GM20431 (cell line): ENCODE data around the gene SLCO2B1.

ENCODE experiments used
- in situ Hi-C: fragments of 300-500 bp; cut with MseI, MboI; formaldehyde crosslinking; loops from one replicate; pipeline ENCODE4 v1.15.0; 2020; ENCODE audit warnings: low sequenced_read_pairs; ENCODE audit not compliant: unreplicated experiment

SLCO2B1 gene

DNA sequence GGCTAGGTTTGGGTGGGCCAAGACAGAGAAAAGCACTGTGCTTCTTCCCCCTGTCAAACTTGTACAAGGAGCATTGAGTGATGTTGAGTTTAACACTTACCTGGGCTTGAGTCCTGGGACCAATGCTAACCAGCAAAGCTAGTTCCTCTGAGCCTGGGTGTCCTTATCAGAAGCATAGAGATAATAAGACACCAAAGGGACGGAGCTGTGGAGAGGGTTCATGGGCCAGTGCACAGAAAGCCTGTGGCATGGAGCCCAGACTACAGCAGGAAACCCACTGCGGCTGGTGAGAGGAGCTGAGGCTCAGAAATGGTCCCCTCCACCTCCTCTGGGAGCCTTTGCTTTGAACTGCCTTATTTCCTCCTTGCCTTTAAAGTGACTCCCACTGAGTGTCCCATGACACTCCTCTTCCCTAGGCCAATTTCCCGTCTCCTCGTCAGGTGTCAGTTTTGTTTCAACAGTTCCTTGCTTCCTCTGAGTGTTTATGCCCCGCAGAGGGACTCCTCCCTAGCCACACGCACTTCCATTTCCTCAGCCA, 9.4 kb downstream of the SLCO2B1 start:
- in situ Hi-C loops: no loop called here

- in situ Hi-C loops: no loop called here
Observed at GRCh38 chr11:75160880-75161279, 10.0 kb downstream of the SLCO2B1 start.

GRCh38 chr11:75161506-75162095, 10.7 kb downstream of the SLCO2B1 start:
- in situ Hi-C loops: no loop called here

GRCh38 chr11:75162954-75163353, 12.0 kb downstream of the SLCO2B1 start:
- in situ Hi-C loops: no loop called here

DNA sequence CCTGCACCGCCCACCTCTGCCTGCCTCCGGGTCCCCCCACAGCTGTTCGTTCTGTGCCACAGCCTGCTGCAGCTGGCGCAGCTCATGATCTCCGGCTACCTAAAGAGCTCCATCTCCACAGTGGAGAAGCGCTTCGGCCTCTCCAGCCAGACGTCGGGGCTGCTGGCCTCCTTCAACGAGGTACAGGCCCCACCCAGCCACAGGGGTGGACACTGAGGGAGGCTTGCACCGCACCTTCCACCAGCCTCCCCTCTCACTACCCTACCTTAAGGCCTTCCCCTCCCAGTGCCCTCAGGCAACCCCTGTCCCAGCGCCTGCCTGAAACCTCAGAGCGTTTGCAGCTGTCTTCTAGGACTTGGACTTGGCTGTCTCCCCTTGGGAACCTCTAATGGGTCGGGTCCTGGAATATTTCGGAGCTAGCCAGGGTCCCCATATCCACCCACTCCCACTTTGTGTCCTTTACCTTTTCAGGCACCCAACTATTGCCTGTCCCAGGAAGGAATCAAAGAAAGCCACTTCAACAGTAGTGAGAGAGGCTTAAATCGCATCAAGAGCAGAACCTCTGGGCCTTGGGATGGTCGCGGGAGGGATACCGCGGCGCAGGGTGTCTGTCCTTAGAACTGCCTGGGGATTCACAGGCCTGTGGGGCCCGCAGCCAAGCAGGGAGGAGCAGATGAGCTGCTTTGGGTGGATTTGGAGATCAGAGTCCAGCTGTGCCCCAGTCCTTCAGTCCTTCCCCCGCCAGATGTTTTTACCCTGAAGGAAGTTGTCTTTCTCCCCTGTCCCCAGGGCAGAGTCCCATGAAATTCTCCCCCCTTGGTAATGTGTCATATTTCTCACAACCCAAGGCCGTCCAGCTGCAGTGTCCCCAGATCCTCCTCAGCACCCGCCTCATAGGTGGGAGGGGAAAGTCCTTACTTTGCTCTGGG, 13.3 kb downstream of the SLCO2B1 start:
- in situ Hi-C loops: no loop called here

DNA sequence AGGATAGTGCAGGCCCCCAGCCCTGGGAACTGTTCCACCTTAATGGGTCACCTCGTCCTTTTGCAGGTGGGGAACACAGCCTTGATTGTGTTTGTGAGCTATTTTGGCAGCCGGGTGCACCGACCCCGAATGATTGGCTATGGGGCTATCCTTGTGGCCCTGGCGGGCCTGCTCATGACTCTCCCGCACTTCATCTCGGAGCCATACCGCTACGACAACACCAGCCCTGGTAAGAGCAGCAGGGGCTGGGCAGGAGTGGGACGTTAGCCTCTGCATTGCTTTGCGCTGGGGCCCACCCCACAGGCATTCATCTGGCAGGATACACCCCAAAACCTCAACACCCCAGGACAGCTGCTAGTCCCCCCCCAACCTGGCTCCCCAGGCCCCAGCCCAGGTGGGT, 14.8 kb downstream of the SLCO2B1 start:
- in situ Hi-C loops: no loop called here

GRCh38 chr11:75166791-75167190, 15.9 kb downstream of the SLCO2B1 start:
- in situ Hi-C loops: no loop called here

- in situ Hi-C loops: no loop called here
Observed at GRCh38 chr11:75167617-75168016, 16.7 kb downstream of the SLCO2B1 start.

DNA sequence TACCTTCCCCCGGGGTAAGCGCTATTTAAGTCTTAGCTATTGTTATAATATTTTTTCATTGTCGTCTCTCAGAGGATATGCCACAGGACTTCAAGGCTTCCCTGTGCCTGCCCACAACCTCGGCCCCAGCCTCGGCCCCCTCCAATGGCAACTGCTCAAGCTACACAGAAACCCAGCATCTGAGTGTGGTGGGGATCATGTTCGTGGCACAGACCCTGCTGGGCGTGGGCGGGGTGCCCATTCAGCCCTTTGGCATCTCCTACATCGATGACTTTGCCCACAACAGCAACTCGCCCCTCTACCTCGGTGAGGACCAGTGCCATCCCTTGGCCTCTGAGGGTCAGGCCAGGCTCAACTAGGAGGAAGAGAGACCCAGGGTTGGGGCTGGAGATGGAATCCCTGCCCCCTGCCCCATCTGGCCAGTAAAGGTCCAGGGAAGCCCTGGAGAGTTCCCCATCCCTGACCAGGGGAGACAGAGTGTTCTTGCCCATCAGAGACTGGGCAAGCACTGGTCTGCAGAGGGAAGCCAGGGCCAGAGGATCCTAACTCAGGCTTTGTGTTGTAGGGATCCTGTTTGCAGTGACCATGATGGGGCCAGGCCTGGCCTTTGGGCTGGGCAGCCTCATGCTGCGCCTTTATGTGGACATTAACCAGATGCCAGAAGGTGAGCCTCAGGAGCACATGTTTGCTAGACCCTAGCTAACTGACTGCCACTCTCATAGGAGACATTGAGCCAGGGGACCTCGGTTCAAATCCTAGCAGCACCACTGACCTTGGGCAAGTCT, 18.4 kb downstream of the SLCO2B1 start:
- in situ Hi-C loops: no loop called here

GRCh38 chr11:75170516-75171201, 19.8 kb downstream of the SLCO2B1 start:
- in situ Hi-C loops: no loop called here

DNA sequence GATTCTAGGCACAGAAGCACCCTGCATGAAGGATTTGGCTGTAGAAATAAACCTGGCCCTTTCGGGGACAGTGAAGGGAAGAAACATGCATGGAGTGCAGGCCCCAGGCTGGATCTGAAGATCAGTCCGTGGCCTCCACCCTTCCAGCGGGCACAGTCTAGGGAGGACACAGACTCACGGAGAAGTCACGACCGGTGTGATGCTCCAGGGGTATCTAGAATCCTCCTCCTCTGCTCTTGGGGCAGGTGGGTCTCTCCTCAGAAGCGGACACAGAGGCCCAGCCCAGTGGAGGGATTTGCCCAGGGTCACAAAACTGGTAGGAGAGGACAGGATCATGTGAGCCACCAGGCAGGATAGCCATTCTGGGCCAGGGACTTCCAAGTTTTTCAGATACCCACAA, 22.4 kb downstream of the SLCO2B1 start:
- in situ Hi-C loops: no loop called here

DNA sequence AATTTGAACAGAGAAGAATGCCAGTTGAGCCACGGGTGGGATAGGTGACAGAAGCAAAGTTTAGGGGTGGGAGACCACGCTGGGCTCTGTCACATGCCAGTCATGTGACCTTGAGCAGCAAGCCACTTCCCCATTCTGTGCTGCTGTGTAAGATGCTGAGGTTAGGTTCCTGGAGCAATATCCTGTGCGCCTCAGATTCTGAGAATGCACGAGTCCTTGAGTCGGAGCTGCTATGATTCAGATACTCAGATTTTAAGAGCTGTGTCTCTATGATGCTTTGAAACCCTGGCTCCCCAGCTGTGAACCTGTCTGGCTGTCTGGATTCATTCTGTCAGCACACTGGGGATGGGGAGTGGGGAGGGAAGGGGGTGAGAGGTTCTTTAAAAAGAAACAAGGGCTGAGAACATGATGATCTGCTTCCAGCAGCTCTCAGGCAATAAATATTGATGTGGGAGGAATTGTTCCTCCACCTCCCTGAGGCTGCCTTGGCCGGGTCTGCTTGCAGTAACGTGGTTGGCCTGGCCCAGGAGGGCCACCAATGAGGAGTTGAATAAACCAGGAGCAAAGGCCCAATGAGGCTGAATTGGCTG, 24.0 kb downstream of the SLCO2B1 start:
- in situ Hi-C loops: no loop called here

GRCh38 chr11:75182664-75183063, 31.8 kb downstream of the SLCO2B1 start:
- in situ Hi-C loops: no loop called here

DNA sequence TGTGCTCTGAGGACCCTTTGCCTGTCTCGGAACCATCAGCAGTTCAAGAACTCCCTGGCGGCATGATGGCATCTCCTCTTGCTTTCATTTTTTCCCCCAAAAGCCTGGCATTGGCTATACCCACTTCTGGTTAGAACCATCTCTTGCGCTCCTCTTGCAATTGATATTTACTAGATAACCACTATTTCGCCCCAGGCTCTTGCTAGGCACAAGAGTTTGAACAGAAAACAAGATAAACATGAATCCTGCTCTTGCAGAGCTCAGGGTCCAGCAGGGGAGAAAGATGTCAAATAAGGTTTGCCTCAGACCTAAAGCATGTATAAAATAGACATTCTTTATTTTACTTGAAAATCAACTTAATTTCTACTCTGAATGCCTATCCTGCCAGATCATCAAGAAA, 33.1 kb downstream of the SLCO2B1 start:
- in situ Hi-C loops: no loop called here

GRCh38 chr11:75184757-75185425, 34.0 kb downstream of the SLCO2B1 start:
- in situ Hi-C loops: no loop called here

DNA sequence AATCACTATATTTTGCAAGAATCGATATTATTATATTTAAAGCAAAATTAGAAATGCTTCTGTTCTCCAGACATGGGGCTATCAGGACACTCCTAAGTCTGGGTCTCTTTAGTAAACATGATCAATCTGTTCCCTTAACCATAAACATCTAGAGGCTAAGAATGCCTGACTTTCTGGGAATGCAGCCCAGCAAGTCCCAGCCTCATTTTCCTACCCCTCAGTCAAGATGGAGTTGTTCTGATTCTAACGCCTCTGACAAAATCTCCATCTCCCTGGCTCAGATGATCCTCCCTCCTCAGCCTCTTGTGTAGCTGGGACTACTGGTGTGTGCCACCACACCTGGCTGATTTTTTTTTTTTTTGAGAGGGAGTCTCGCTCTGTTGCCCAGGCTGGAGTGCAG, 35.0 kb downstream of the SLCO2B1 start:
- in situ Hi-C loops: no loop called here

DNA sequence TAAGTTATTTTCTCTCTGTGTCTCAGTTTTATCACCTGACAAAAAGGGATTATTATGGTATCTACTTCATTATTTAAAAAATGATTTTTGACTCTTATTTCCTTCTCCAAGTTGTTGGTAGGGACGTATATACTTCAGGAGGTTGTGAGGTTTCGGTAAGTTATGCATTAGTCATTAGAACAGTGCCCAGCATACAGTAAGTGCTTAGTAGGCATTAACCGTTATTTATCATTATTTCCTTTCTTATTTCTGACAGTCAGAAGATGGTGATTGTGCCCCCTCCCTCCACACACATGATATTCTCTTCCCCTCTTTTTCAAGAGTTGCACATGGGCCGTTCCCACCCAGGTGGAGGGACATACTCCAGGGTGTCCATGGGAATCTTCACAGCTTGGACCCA, 36.1 kb downstream of the SLCO2B1 start:
- in situ Hi-C loops: no loop called here

- in situ Hi-C loops: no loop called here
Observed at GRCh38 chr11:75188671-75189070, 37.8 kb downstream of the SLCO2B1 start.

- in situ Hi-C loops: no loop called here
Observed at GRCh38 chr11:75189108-75189507, 38.2 kb downstream of the SLCO2B1 start.
